Gastroesophageal sphincter (tissue), 3 donors: ENCODE measurements around the gene BPNT1.

ENCODE experiments used
- EP300 ChIP-seq: sonication (generic); formaldehyde crosslinking; IDR thresholded peaks from one replicate; pipeline ENCODE4 v1.6.1; 2017; ENCODE audit warnings: antibody characterized with exemption, mild to moderate bottlenecking
- POLR2A ChIP-seq, 2 donors: fragments of 450-650 bp; IDR thresholded peaks; one replicate each; pipeline ENCODE4 v1.6.1; 2017; ENCODE audit warnings: antibody characterized with exemption in 2 of 2, mild to moderate bottlenecking in 2 of 2, moderate library complexity in 1 of 2
- POLR2AphosphoS5 ChIP-seq: sonication (generic); formaldehyde crosslinking; IDR thresholded peaks from one replicate; pipeline ENCODE4 v1.6.1; 2017; ENCODE audit warnings: antibody characterized with exemption
- TF ChIP-seq, protein P1 (sequence below), 4 experiments: fragments of 200-600 bp in 2 of 4; fragments of 450-650 bp in 2 of 4; sonication (generic) in 1 of 4; IDR thresholded peaks; one replicate each; pipeline ENCODE4 v1.5.1; 2017 to 2019; ENCODE audit warnings: antibody characterized with exemption in 4 of 4, mild to moderate bottlenecking in 2 of 4, moderate library complexity in 2 of 4

DNA sequence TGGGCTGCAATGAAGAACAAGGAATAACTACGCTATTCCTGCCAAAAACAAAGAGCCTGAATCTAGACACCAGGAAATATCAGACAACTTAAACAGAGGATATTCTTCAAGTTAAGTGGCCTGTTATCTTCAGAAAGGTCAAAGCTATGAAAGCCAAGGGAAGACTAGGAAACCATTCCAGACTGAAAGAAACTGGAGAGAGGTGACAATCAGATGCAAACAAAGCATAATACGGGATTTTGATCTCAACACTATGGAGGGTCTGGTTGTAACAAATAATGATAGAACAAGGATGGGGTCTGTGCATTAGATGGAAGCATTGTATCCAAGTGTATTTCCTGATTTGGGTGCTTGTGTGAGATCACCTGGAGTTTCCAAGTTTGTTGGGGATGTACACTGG is 45.9 kb downstream of the BPNT1 start:
- TF ChIP-seq, protein P1, sequence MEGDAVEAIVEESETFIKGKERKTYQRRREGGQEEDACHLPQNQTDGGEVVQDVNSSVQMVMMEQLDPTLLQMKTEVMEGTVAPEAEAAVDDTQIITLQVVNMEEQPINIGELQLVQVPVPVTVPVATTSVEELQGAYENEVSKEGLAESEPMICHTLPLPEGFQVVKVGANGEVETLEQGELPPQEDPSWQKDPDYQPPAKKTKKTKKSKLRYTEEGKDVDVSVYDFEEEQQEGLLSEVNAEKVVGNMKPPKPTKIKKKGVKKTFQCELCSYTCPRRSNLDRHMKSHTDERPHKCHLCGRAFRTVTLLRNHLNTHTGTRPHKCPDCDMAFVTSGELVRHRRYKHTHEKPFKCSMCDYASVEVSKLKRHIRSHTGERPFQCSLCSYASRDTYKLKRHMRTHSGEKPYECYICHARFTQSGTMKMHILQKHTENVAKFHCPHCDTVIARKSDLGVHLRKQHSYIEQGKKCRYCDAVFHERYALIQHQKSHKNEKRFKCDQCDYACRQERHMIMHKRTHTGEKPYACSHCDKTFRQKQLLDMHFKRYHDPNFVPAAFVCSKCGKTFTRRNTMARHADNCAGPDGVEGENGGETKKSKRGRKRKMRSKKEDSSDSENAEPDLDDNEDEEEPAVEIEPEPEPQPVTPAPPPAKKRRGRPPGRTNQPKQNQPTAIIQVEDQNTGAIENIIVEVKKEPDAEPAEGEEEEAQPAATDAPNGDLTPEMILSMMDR (IDR thresholded peaks at IDR 0.05), result no peak
- TF ChIP-seq POLR2AphosphoS5 (no peak), POLR2A (IDR thresholded peaks at IDR 0.05) (no peak), EP300 (no peak)
